Endothelial cell (in vitro differentiated cells): ENCODE results near the gene FAU. TPM values are rescaled to one million over a fixed set of nuclear protein-coding genes. Genes with fewer than 3 reads are reported as not detected.
A peak's percentile ranks its signal among the peaks of the same experiment; 100 is the strongest.

Experiments
- DNase-seq: peaks from one replicate; pipeline ENCODE4 v3.0.0; 2021; ENCODE audit warnings: low spot score
- H3K27ac Mint-ChIP-seq: one replicate; pipeline ENCODE4 v1.8.0; 2021; ENCODE audit warnings: mixed read lengths, inconsistent platforms; ENCODE audit not compliant: unreplicated experiment
- H3K27me3 Mint-ChIP-seq: one replicate; pipeline ENCODE4 v1.8.0; 2021; ENCODE audit warnings: mild to moderate bottlenecking, moderate library complexity, mixed read lengths, inconsistent platforms; ENCODE audit not compliant: unreplicated experiment
- H3K36me3 Mint-ChIP-seq: one replicate; pipeline ENCODE4 v1.8.0; 2021; ENCODE audit warnings: mild to moderate bottlenecking, low read depth, mixed read lengths, inconsistent platforms; ENCODE audit not compliant: unreplicated experiment
- H3K4me1 Mint-ChIP-seq: one replicate; pipeline ENCODE4 v1.8.0; 2021; ENCODE audit warnings: mild to moderate bottlenecking, mixed read lengths, inconsistent platforms; ENCODE audit not compliant: unreplicated experiment
- H3K4me3 Mint-ChIP-seq: one replicate; pipeline ENCODE4 v1.8.0; 2021; ENCODE audit warnings: mild to moderate bottlenecking, mixed read lengths, inconsistent platforms; ENCODE audit not compliant: unreplicated experiment
- H3K9me3 Mint-ChIP-seq: one replicate; pipeline ENCODE4 v1.8.0; 2021; ENCODE audit warnings: mixed read lengths, inconsistent platforms; ENCODE audit not compliant: unreplicated experiment
- CTCF ChIP-seq: fragments of 200-600 bp; sonication (generic); IDR thresholded peaks from one replicate; pipeline ENCODE4 v1.5.0; 2021; ENCODE audit warnings: antibody characterized with exemption; ENCODE audit not compliant: unreplicated experiment
- total RNA-seq: library from RNA; stranded (reverse); fragmentation: NEBNext Ultra II Directional; extraction: Animal tissue kit (Norgen Biotek cat#: 25700); gene quantifications from one replicate; pipeline ENCODE4 v1.2.1, GENCODE V29; 2021; ENCODE audit not compliant: unreplicated experiment

Gene FAU
- total RNA-seq, 1 donor from 2014 or later, result 998 TPM

GRCh38 chr11:65087827-65088226, 34.1 kb downstream of the FAU start:
- peaks cover 10% of the 10 kb centered on the region for H3K36me3 Mint-ChIP-seq
- no peak overlapping the region for H3K27ac Mint-ChIP-seq
- DNase-seq, result no peak
- no peaks in the 10 kb centered on the region for H3K9me3 Mint-ChIP-seq
- no peak for TF ChIP-seq CTCF
- no peak overlapping the region for H3K4me3 Mint-ChIP-seq
- peaks cover 8% of the 10 kb centered on the region for H3K27me3 Mint-ChIP-seq
- H3K4me1 Mint-ChIP-seq, result peaks cover 15% of the 10 kb centered on the region

GRCh38 chr11:65087216-65087615, 34.7 kb downstream of the FAU start:
- peaks cover 16% of the 10 kb centered on the region for H3K4me1 Mint-ChIP-seq
- no peak overlapping the region for H3K4me3 Mint-ChIP-seq
- no peaks in the 10 kb centered on the region for H3K9me3 Mint-ChIP-seq
- H3K36me3 Mint-ChIP-seq, result peaks cover 10% of the 10 kb centered on the region
- no peak overlapping the region for H3K27ac Mint-ChIP-seq
- DNase-seq, result no peak
- H3K27me3 Mint-ChIP-seq, result peaks cover 8% of the 10 kb centered on the region
- no peak for TF ChIP-seq CTCF

DNA sequence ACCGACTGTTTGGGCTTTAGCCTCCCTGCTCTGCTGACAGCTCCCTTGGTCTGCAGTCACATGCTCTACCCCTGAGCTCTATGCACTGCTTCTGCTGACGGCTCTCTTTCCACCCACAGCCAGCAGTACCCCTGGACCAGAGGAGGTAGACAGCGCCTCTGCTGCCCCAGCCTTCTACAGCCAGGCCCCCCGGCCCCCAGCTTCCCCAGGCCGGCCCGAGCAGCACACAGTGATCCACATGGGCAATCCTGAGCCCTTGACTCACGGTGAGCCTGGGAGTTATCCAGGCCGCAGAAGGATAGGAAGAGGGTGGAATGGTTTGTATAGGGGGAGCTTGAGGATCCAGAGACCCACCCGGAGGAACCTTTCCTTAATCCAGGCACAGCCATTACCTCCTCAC, 35.1 kb downstream of the FAU start:
- no peak for DNase-seq
- no peak overlapping the region for H3K4me3 Mint-ChIP-seq
- peaks cover 16% of the 10 kb centered on the region for H3K4me1 Mint-ChIP-seq
- no peaks in the 10 kb centered on the region for H3K9me3 Mint-ChIP-seq
- peaks cover 8% of the 10 kb centered on the region for H3K27me3 Mint-ChIP-seq
- peaks cover 10% of the 10 kb centered on the region for H3K36me3 Mint-ChIP-seq
- no peak overlapping the region for H3K27ac Mint-ChIP-seq
- TF ChIP-seq CTCF, result no peak

DNA sequence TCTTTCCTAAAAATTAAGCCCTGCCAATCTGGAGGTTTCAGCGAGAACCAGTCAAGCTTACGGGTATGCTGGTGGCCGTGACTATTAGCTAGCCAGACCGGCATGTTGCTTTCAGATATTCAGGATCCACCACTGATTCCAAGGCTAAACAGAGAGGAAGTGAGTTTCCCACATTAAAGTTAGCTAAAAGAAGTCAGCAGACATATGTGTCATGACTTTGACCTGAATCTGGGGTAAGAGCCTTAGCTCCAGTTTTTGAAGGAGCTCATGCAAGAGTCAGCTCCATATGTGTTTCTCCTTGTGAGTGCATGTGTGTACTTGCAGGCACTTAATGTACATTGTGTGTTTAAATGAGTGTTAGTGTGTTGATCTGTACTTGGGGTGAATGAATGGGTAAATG, 36.5 kb downstream of the FAU start:
- Mint-ChIP-seq H3K36me3 (peaks cover 14% of the 10 kb centered on the region), H3K9me3 (no peaks in the 10 kb centered on the region)
- DNase-seq, result no peak

More for the DNA sequence above, 36.5 kb downstream of the FAU start:
- Mint-ChIP-seq H3K4me1 (peaks cover 16% of the 10 kb centered on the region), H3K4me3 (peak overlapping the region; percentile 98), H3K27me3 (peaks cover 10% of the 10 kb centered on the region), H3K27ac (peak overlapping the region; percentile 44)
- no peak for TF ChIP-seq CTCF
